Astrocyte of the cerebellum (primary cell): ENCODE measurements around the gene KCNG1.

Source experiments
- DNase-seq: peaks from one replicate; pipeline ENCODE4 v3.0.0-alpha.2; 2011; ENCODE audit warnings: low read depth
- H3K4me3 ChIP-seq: 2 replicates; pipeline ENCODE4 v1.5.1; 2011; ENCODE audit warnings: mild to moderate bottlenecking, low read depth, low read length, moderate library complexity
- CTCF ChIP-seq: IDR thresholded peaks from 2 replicates; pipeline ENCODE4 v1.5.1; 2012; ENCODE audit warnings: low read length, low read depth, moderate library complexity, mild to moderate bottlenecking; ENCODE audit errors: missing control alignments
- in situ Hi-C: cut with HindIII; loops from 2 replicates; pipeline ENCODE4 v1.10.0; 2017; ENCODE audit warnings: low sequenced_read_pairs

KCNG1 gene

GRCh38 chr20:51061418-51062045 is 38.6 kb upstream of the KCNG1 start:
- no peak for TF ChIP-seq CTCF
- DNase-seq: no peak

GRCh38 chr20:51060301-51060700 is 37.4 kb upstream of the KCNG1 start:
- TF ChIP-seq CTCF: no peak
- in situ Hi-C loops: loop anchor here (5.0 kb wide), 1 partner anchor 53 kb away; no protein-coding TSS in a partner anchor
- H3K4me3 ChIP-seq: no peak overlapping the region
- no peak for DNase-seq

More at GRCh38 chr20:51061418-51062045, 38.6 kb upstream of the KCNG1 start:
- in situ Hi-C loops: loop anchor here (5.0 kb wide), 1 partner anchor 54 kb away; no protein-coding TSS in a partner anchor
- H3K4me3 ChIP-seq: no peak overlapping the region

- in situ Hi-C loops: loop anchor here (5.0 kb wide), 1 partner anchor 53 kb away; no protein-coding TSS in a partner anchor
- H3K4me3 ChIP-seq: no peak overlapping the region
- no peak for DNase-seq
- no peak for TF ChIP-seq CTCF
Observed at GRCh38 chr20:51059862-51060261, 37.0 kb upstream of the KCNG1 start.

GRCh38 chr20:51058017-51058416 is 35.1 kb upstream of the KCNG1 start:
- in situ Hi-C loops: no loop called here
- TF ChIP-seq CTCF: no peak
- no peak for DNase-seq

GRCh38 chr20:51054233-51054632 is 31.3 kb upstream of the KCNG1 start:
- no peak for TF ChIP-seq CTCF
- DNase-seq: no peak
- H3K4me3 ChIP-seq: no peak overlapping the region
- in situ Hi-C loops: no loop called here

More at GRCh38 chr20:51058017-51058416, 35.1 kb upstream of the KCNG1 start:
- H3K4me3 ChIP-seq: no peak overlapping the region

- no peak for DNase-seq
- in situ Hi-C loops: no loop called here
- no peak for TF ChIP-seq CTCF
- no peak overlapping the region for H3K4me3 ChIP-seq
Observed at GRCh38 chr20:51050531-51051075, 27.7 kb upstream of the KCNG1 start.
